A549 treated with DMSO at 1 μM for 4 hours (cell line): Measurements from ENCODE around the gene SHANK2. TPM values are rescaled to one million over a fixed set of nuclear protein-coding genes. Genes with fewer than 3 reads are reported as not detected.

ENCODE experiments used
- total RNA-seq: library from RNA; stranded (reverse); fragments of 200-300 nt; extraction: Qiagen RNA extraction; gene quantifications from 5 replicates; pipeline ENCODE4 v1.2.3, GENCODE V29; 2022; ENCODE audit warnings: low read depth

The SHANK2 gene
- total RNA-seq = 7.1 to 11.1 TPM (median 8.2 TPM) in 5 replicates

DNA sequence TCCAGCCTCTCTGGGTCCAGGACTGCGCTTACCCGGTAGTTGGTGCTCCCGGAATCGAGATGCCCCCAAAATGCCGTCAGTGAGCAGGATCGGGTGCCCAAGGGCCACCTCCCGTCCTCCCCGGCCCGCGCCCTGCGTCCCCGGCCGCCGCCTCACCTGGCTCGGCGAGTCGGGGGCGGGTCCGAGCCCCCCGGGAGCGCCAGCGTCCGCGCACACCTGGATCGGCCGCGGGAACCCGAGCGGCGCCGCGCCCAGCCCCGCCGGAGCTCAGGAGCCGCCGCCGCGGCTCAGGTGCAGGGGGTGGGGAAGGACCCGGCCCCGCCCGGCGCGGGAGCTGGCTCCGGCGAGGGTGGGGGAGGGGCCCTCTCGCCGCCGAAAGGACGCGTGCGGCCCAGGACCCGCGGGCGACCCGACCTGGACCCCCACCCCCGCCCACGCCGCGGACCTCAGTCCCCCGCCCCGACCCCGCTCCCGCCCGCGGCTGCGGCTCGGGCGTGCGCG lies at the start of gene SHANK2:
Gene SHANK2 (minus strand): TSS at position 309 of the 501 bp plus-strand sequence. CDS start 105,251 bp downstream, outside the sequence.

Other genes starting within 250 kb of the SHANK2 start
- 51.5 to 54.3 TPM (median 53.4 TPM) in 5 replicates for gene DHCR7, start 195.8 kb upstream of the SHANK2 start, total RNA-seq
- gene NADSYN1, start 200.6 kb upstream of the SHANK2 start, total RNA-seq = 42.8 to 49.8 TPM (median 46.8 TPM) in 5 replicates